B cell (primary cell): Measurements from ENCODE around the gene TBC1D22A. TPM values are rescaled to one million over a fixed set of nuclear protein-coding genes. Genes with fewer than 3 reads are reported as not detected.

Experiments used
- ATAC-seq: fragments of 200-7000 bp; cut with Tn5 transposase; one replicate; pipeline ENCODE4 v1.10.0; 2021; ENCODE audit warnings: low read depth, mild to moderate bottlenecking, moderate number of reproducible peaks, moderate library complexity
- CTCF ChIA-PET: fragments of 350-600 bp; sonication (Branson Sonifier 250); formaldehyde crosslinking; loops from one replicate; lab custom pipeline; 2021; ENCODE audit warnings: antibody characterized with exemption, inconsistent platforms; lab: Charles Lee
- POLR2A ChIA-PET: fragments of 350-600 bp; sonication (Branson Sonifier 250); formaldehyde crosslinking; loops from one replicate; lab custom pipeline; 2021; ENCODE audit warnings: antibody characterized with exemption; lab: Charles Lee
- DNase-seq: peaks from one replicate; pipeline ENCODE4 v3.0.0; 2013
- H2AFZ ChIP-seq: 2 replicates; pipeline ENCODE4 v1.6.1; 2012; ENCODE audit warnings: mild to moderate bottlenecking, low read depth, low read length; ENCODE audit not compliant: insufficient read depth, poor library complexity, severe bottlenecking
- H3K27ac ChIP-seq, 2 donors: 1 replicate in 1 of 2; 2 replicates in 1 of 2; pipeline ENCODE4 v1.5.1; 2012 to 2013; ENCODE audit warnings: low read length in 2 of 2, mild to moderate bottlenecking in 2 of 2, moderate library complexity in 1 of 2
- H3K27me3 ChIP-seq, 4 experiments: fragments of 200-600 bp in 1 of 4; sonication (generic) in 1 of 4; replicated peaks in 1 of 4; 1 replicate in 2 of 4; 2 replicates in 2 of 4; pipeline versions ENCODE4 v1.6.1 to v1.7.0; 2013 to 2016; ENCODE audit warnings: low read length in 3 of 4, mild to moderate bottlenecking in 2 of 4, mixed read lengths in 1 of 4, moderate library complexity in 1 of 4; ENCODE audit not compliant: insufficient read depth in 4 of 4, control insufficient read depth in 3 of 4; ENCODE audit errors: control extremely low read depth in 1 of 4
- H3K36me3 ChIP-seq, 2 experiments: replicated peaks in 1 of 2; 1 replicate in 1 of 2; 2 replicates in 1 of 2; pipeline versions ENCODE4 v1.6.1 to v1.7.1; 2013; ENCODE audit warnings: low read length in 1 of 2; ENCODE audit not compliant: insufficient read depth in 2 of 2, control insufficient read depth in 1 of 2; ENCODE audit errors: control extremely low read depth in 1 of 2, extremely low read depth in 1 of 2
- H3K4me1 ChIP-seq, 2 donors: fragments of 200-600 bp in 1 of 2; sonication (generic) in 1 of 2; 1 replicate in 1 of 2; 2 replicates in 1 of 2; pipeline versions ENCODE4 v1.5.1 to v1.6.1; 2013 to 2017; ENCODE audit warnings: low read length in 2 of 2; ENCODE audit not compliant: control insufficient read depth in 2 of 2, insufficient read depth in 2 of 2
- H3K4me2 ChIP-seq: replicated peaks from 2 replicates; pipeline ENCODE3; 2012; ENCODE audit warnings: mild to moderate bottlenecking, low read depth, low read length; ENCODE audit not compliant: poor library complexity, severe bottlenecking
- H3K4me3 ChIP-seq, 5 experiments: fragments of 200-600 bp in 1 of 5; sonication (generic) in 1 of 5; 1 replicate in 3 of 5; 2 replicates in 2 of 5; pipeline versions ENCODE4 v1.5.1 to v1.7.0; 2011 to 2016; ENCODE audit warnings: low read length in 4 of 5, mild to moderate bottlenecking in 4 of 5, low read depth in 2 of 5, control low read depth in 1 of 5, moderate library complexity in 1 of 5; ENCODE audit not compliant: insufficient read depth in 1 of 5; ENCODE audit errors: control extremely low read depth in 1 of 5, extremely low read depth in 1 of 5
- H3K79me2 ChIP-seq: fragments of 200-600 bp; sonication (generic); one replicate; pipeline ENCODE4 v1.6.0; 2016; ENCODE audit warnings: low read length; ENCODE audit not compliant: control insufficient read depth, insufficient read depth
- H3K9ac ChIP-seq: fragments of 200-600 bp; sonication (generic); 2 replicates; pipeline ENCODE4 v1.6.1; 2017; ENCODE audit warnings: mild to moderate bottlenecking, low read length, moderate library complexity
- H3K9me3 ChIP-seq, 3 donors: one replicate each; pipeline versions ENCODE4 v1.6.1 to v1.7.1; 2013; ENCODE audit warnings: low read length in 2 of 3; ENCODE audit not compliant: control insufficient read depth in 2 of 3, insufficient read depth in 1 of 3; ENCODE audit errors: control extremely low read depth in 1 of 3
- H4K20me1 ChIP-seq: 2 replicates; pipeline ENCODE4 v1.6.0; 2012; ENCODE audit warnings: mild to moderate bottlenecking, low read length; ENCODE audit not compliant: insufficient read depth, control insufficient read depth, poor library complexity, severe bottlenecking
- H3K27ac Mint-ChIP-seq: one replicate; pipeline ENCODE4 v1.8.0; 2021; ENCODE audit warnings: mixed read lengths
- H3K27me3 Mint-ChIP-seq: one replicate; pipeline ENCODE4 v1.8.0; 2021; ENCODE audit warnings: mixed read lengths
- H3K4me1 Mint-ChIP-seq: one replicate; pipeline ENCODE4 v1.8.0; 2021; ENCODE audit warnings: mixed read lengths
- H3K4me3 Mint-ChIP-seq: one replicate; pipeline ENCODE4 v1.8.0; 2021; ENCODE audit warnings: mixed read lengths
- H3K9me3 Mint-ChIP-seq: one replicate; pipeline ENCODE4 v1.8.0; 2022; ENCODE audit warnings: mixed read lengths; ENCODE audit not compliant: insufficient read depth
- EZH2 ChIP-seq: IDR thresholded peaks from 2 replicates; pipeline ENCODE4 v1.6.1; 2012; ENCODE audit warnings: borderline replicate concordance, low read depth, mild to moderate bottlenecking, moderate library complexity, low read length; ENCODE audit not compliant: insufficient read depth, poor library complexity, severe bottlenecking
- whole genome bisulfite sequencing: methylation state at CpG from one replicate; pipeline ENCODE4 v1.1.5; 2013; ENCODE audit warnings: missing lambda C conversion rate; ENCODE audit not compliant: insufficient coverage; 5-methylcytosine and 5-hydroxymethylcytosine counted together
- intact Hi-C: fragments of 100-400 bp; cut with micrococcal nuclease; formaldehyde crosslinking; loops from one replicate; pipeline ENCODE4 v1.10.0; 2022
- polyA plus RNA-seq: library from polyadenylated mRNA; depleted of rRNA; stranded (reverse); fragments of >200 nt; gene quantifications from 2 replicates; pipeline ENCODE4 v1.2.3, GENCODE V29; 2012
- total RNA-seq, 2 donors: library from RNA; stranded (reverse); fragments of 120-200 nt in 1 of 2; gene quantifications; 1 replicate in 1 of 2; 2 replicates in 1 of 2; pipeline versions ENCODE4 v1.2.3 to v1.2.4, GENCODE V29; 2013 to 2022
- TF ChIP-seq, protein P1 (sequence below): fragments of 200-600 bp; IDR thresholded peaks from one replicate; pipeline ENCODE4 v1.8.0; 2022; ENCODE audit warnings: antibody characterized with exemption, mild to moderate bottlenecking

The TBC1D22A gene
- total and polyA plus RNA-seq, 2 donors (not counting 1 experiment from before 2014, with no cell fraction given) = 73.8 to 128 TPM

DNA sequence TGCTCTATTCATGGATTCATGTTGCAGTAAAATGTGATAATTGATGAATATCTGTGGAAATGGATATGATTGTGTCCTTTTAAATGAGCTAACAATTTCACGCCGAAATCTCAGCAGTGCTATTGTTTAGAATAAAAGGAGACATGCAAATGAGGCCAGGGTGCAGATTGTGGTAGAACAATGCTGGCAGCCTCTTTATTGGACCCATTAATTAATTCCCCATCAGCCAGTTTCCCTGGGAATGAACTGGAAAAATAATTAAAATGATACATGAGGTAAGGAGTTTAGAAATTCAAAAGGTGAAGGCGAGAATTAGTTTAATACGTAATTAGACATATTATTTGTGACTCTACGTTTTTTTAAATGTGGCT is 306.2 kb downstream of the TBC1D22A start:
- TF ChIP-seq, protein P1, sequence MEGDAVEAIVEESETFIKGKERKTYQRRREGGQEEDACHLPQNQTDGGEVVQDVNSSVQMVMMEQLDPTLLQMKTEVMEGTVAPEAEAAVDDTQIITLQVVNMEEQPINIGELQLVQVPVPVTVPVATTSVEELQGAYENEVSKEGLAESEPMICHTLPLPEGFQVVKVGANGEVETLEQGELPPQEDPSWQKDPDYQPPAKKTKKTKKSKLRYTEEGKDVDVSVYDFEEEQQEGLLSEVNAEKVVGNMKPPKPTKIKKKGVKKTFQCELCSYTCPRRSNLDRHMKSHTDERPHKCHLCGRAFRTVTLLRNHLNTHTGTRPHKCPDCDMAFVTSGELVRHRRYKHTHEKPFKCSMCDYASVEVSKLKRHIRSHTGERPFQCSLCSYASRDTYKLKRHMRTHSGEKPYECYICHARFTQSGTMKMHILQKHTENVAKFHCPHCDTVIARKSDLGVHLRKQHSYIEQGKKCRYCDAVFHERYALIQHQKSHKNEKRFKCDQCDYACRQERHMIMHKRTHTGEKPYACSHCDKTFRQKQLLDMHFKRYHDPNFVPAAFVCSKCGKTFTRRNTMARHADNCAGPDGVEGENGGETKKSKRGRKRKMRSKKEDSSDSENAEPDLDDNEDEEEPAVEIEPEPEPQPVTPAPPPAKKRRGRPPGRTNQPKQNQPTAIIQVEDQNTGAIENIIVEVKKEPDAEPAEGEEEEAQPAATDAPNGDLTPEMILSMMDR = no peak
- TF ChIP-seq EZH2 = no peak
- no CpG with 5 or more reads among the region's 5 CpGs for WGBS
- ChIA-PET CTCF (no interaction called here), POLR2A (no interaction called here)
- Histone ChIP-seq H4K20me1 (peaks cover 91% of the 10 kb centered on the region), H3K36me3 (peaks cover 0 to 22% of the 10 kb centered on the region in 2 experiments), H3K79me2 (peaks cover 81% of the 10 kb centered on the region), H3K9me3 (peaks cover 0 to 10% (median 0%) of the 10 kb centered on the region in 3 donors), H3K27ac (no peak overlapping the region), H3K9ac (no peak overlapping the region), H3K4me2 (no peak overlapping the region), H2AFZ (no peak overlapping the region), H3K4me1 (no peaks in the 10 kb centered on the region), H3K27me3 (no peaks in the 10 kb centered on the region), H3K4me3 (no peak overlapping the region)
- H3K9me3 Mint-ChIP-seq = no peaks in the 10 kb centered on the region
- DNase-seq (no peak), ATAC-seq (no peak)
- no peak overlapping the region for H3K27ac Mint-ChIP-seq
- no peak overlapping the region for H3K4me3 Mint-ChIP-seq
- peaks cover 2% of the 10 kb centered on the region for H3K4me1 Mint-ChIP-seq
- intact Hi-C loops = no loop called here
- H3K27me3 Mint-ChIP-seq = no peaks in the 10 kb centered on the region

DNA sequence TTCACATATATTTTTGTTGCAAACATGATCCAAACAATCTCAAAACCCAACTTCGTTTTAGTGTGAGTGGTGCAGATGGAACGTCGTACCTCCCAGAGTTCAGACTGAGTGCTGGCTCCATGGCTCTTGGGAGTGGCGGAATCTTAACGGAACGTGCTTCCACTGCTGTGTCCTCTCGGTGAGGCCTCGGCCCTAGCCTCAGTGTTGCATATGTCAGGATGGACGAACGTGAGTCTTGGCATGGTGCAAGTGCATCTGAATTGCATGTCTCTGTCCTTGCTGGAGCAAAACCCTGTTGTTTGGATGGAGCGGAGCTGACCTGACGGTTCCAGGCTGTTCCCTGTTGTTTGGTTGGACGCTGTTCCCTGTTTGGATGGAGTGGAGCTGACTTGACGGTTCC is 306.8 kb downstream of the TBC1D22A start:
- ATAC-seq = no peak
- POLR2A ChIA-PET = no interaction called here
- TF ChIP-seq EZH2 = no peak
- TF ChIP-seq, protein P1 = no peak
- Histone ChIP-seq H3K9me3 (peaks cover 0 to 16% (median 3%) of the 10 kb centered on the region in 3 donors), H3K4me3 (no peak overlapping the region), H4K20me1 (peaks cover 91% of the 10 kb centered on the region), H3K4me2 (no peak overlapping the region), H3K79me2 (peaks cover 76% of the 10 kb centered on the region), H3K4me1 (no peaks in the 10 kb centered on the region), H3K36me3 (peaks cover 0 to 19% of the 10 kb centered on the region in 2 experiments), H3K9ac (no peak overlapping the region), H2AFZ (no peak overlapping the region), H3K27me3 (no peaks in the 10 kb centered on the region), H3K27ac (no peak overlapping the region)
- intact Hi-C loops = no loop called here
- H3K27ac Mint-ChIP-seq = no peak overlapping the region
- 97% methylated on average over 10 of the region's 14 CpGs for WGBS
- CTCF ChIA-PET = no interaction called here
- H3K4me1 Mint-ChIP-seq = peaks cover 2% of the 10 kb centered on the region
- H3K4me3 Mint-ChIP-seq = no peak overlapping the region
- DNase-seq = no peak
- no peaks in the 10 kb centered on the region for H3K27me3 Mint-ChIP-seq
- H3K9me3 Mint-ChIP-seq = no peaks in the 10 kb centered on the region
